SK-N-MC (cell line): ENCODE measurements around the gene SLC27A3.

Source experiments
- EZH2 ChIP-seq: fragments of 200-600 bp; sonication (generic); IDR thresholded peaks from one replicate; pipeline ENCODE4 v1.6.1; 2017; ENCODE audit warnings: antibody characterized with exemption
- FOXP2 ChIP-seq: optimal IDR thresholded peaks from 2 replicates; pipeline ENCODE3; 2011; ENCODE audit warnings: mild to moderate bottlenecking, moderate library complexity; ENCODE audit not compliant: insufficient read depth; ENCODE audit errors: extremely low read length, control extremely low read depth
- POLR2AphosphoS5 ChIP-seq: IDR thresholded peaks from 2 replicates; pipeline ENCODE4 v1.6.1; 2012; ENCODE audit warnings: mild to moderate bottlenecking, low read depth, low read length, borderline replicate concordance

GRCh38 chr1:153774780-153775457 lies at the start of gene SLC27A3:
- TF ChIP-seq EZH2 (no peak), POLR2AphosphoS5 (no peak), FOXP2 (no peak)
